ENCODE measurements around the gene EIF2AK2.

Gene EIF2AK2

DNA sequence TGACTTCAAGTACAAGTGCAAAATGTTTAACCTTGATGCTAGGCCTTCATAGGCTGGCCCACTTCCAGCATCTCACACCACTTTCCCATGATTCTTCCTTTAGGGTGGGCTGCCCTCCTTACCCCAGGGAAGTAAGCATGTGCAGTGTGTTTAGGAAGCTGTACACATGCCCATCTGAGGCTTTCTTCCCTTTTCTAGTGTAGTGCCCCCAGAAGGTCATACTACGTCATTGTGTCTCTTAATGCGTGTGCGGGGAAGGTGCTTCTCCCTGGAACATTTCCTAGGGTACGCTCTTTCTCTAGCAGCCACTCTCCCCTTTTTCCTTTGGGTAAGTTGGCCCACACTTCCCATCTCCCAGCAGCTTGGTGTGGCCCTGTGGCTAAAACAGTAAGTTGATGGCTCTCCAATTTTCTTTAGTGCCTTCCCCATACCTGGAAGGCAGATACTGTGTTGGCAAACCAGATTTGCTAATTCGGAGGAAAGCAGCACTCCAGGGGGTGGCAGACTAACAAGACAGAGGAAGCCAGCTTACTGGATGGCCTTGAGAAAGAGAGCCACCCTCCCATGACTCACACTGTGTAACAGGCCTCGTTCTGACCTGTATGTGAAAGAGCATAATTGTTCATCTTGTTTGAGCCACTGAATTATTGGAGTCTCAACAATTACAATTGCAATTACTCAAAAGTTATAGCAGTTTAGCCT is 32.8 kb upstream of the EIF2AK2 start:
- peak; percentile 95 for ATAC-seq
- TF ChIP-seq ZFP30 (CRISPR knock-in tag; IDR thresholded peaks at IDR 0.05) (no peak), ESRRG (CRISPR knock-in tag; IDR thresholded peaks at IDR 0.05) (no peak), ZFP3 (CRISPR knock-in tag; IDR thresholded peaks at IDR 0.05) (no peak), ZC3H10 (CRISPR knock-in tag; IDR thresholded peaks at IDR 0.05) (no peak), ZNF565 (CRISPR knock-in tag; conservative IDR thresholded peaks at IDR 0.05; ENCODE audit: low read depth) (no peak), OSR1 (CRISPR knock-in tag; IDR thresholded peaks at IDR 0.05) (no peak), PPARA (CRISPR knock-in tag; IDR thresholded peaks at IDR 0.05; ENCODE audit: borderline replicate concordance) (no peak), TOX (CRISPR knock-in tag; IDR thresholded peaks at IDR 0.05; ENCODE audit: borderline replicate concordance) (no peak), ZNF70 (CRISPR knock-in tag; IDR thresholded peaks at IDR 0.05) (no peak), ZNF8 (CRISPR knock-in tag; IDR thresholded peaks at IDR 0.05) (no peak), GLIS3 (CRISPR knock-in tag; IDR thresholded peaks at IDR 0.05) (no peak), BACH2 (CRISPR knock-in tag; IDR thresholded peaks at IDR 0.05; ENCODE audit: borderline replicate concordance) (no peak), RARB (CRISPR knock-in tag; IDR thresholded peaks at IDR 0.05) (no peak), ISL1 (CRISPR knock-in tag; IDR thresholded peaks at IDR 0.05) (no peak), CSDC2 (CRISPR knock-in tag; IDR thresholded peaks at IDR 0.05) (no peak)
- TF ChIP-seq, protein P1, sequence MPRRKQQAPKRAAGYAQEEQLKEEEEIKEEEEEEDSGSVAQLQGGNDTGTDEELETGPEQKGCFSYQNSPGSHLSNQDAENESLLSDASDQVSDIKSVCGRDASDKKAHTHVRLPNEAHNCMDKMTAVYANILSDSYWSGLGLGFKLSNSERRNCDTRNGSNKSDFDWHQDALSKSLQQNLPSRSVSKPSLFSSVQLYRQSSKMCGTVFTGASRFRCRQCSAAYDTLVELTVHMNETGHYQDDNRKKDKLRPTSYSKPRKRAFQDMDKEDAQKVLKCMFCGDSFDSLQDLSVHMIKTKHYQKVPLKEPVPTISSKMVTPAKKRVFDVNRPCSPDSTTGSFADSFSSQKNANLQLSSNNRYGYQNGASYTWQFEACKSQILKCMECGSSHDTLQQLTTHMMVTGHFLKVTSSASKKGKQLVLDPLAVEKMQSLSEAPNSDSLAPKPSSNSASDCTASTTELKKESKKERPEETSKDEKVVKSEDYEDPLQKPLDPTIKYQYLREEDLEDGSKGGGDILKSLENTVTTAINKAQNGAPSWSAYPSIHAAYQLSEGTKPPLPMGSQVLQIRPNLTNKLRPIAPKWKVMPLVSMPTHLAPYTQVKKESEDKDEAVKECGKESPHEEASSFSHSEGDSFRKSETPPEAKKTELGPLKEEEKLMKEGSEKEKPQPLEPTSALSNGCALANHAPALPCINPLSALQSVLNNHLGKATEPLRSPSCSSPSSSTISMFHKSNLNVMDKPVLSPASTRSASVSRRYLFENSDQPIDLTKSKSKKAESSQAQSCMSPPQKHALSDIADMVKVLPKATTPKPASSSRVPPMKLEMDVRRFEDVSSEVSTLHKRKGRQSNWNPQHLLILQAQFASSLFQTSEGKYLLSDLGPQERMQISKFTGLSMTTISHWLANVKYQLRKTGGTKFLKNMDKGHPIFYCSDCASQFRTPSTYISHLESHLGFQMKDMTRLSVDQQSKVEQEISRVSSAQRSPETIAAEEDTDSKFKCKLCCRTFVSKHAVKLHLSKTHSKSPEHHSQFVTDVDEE (CRISPR knock-in tag; IDR thresholded peaks at IDR 0.05): no peak
- TF ChIP-seq, protein P2, sequence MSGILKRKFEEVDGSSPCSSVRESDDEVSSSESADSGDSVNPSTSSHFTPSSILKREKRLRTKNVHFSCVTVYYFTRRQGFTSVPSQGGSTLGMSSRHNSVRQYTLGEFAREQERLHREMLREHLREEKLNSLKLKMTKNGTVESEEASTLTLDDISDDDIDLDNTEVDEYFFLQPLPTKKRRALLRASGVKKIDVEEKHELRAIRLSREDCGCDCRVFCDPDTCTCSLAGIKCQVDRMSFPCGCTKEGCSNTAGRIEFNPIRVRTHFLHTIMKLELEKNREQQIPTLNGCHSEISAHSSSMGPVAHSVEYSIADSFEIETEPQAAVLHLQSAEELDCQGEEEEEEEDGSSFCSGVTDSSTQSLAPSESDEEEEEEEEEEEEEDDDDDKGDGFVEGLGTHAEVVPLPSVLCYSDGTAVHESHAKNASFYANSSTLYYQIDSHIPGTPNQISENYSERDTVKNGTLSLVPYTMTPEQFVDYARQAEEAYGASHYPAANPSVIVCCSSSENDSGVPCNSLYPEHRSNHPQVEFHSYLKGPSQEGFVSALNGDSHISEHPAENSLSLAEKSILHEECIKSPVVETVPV (CRISPR knock-in tag; IDR thresholded peaks at IDR 0.05): no peak
- TF ChIP-seq, protein P3, sequence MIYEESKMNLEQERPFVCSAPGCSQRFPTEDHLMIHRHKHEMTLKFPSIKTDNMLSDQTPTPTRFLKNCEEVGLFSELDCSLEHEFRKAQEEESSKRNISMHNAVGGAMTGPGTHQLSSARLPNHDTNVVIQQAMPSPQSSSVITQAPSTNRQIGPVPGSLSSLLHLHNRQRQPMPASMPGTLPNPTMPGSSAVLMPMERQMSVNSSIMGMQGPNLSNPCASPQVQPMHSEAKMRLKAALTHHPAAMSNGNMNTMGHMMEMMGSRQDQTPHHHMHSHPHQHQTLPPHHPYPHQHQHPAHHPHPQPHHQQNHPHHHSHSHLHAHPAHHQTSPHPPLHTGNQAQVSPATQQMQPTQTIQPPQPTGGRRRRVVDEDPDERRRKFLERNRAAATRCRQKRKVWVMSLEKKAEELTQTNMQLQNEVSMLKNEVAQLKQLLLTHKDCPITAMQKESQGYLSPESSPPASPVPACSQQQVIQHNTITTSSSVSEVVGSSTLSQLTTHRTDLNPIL (CRISPR knock-in tag; IDR thresholded peaks at IDR 0.05; ENCODE audit: low read depth): no peak

DNA sequence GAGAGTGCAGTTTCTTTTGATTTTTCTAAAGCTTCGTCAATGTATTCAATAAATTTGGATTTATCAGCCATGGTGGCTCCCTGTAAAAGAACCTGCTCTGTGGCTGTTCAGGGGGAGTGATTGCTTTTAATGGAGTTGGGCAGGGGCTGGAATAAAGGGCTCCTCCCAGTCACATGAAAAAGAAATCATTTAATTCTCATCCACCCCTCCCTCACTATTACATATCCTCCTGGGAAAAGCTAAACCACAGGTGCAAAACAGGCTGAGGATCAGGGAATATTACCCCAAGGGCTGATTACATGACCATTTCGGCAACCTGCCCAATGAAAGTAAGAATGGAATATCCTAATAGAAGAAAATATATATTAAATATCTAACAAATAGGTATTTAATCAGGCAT is 31.8 kb upstream of the EIF2AK2 start, which contains the start of gene SULT6B1:
Gene SULT6B1, minus strand, starts transcription at position 101 of the 400 bp plus-strand sequence. Its CDS starts 30 bp downstream, at position 71.
- no peak for TF ChIP-seq ESRRG (CRISPR knock-in tag; IDR thresholded peaks at IDR 0.05)
- no peak for ATAC-seq

DNA sequence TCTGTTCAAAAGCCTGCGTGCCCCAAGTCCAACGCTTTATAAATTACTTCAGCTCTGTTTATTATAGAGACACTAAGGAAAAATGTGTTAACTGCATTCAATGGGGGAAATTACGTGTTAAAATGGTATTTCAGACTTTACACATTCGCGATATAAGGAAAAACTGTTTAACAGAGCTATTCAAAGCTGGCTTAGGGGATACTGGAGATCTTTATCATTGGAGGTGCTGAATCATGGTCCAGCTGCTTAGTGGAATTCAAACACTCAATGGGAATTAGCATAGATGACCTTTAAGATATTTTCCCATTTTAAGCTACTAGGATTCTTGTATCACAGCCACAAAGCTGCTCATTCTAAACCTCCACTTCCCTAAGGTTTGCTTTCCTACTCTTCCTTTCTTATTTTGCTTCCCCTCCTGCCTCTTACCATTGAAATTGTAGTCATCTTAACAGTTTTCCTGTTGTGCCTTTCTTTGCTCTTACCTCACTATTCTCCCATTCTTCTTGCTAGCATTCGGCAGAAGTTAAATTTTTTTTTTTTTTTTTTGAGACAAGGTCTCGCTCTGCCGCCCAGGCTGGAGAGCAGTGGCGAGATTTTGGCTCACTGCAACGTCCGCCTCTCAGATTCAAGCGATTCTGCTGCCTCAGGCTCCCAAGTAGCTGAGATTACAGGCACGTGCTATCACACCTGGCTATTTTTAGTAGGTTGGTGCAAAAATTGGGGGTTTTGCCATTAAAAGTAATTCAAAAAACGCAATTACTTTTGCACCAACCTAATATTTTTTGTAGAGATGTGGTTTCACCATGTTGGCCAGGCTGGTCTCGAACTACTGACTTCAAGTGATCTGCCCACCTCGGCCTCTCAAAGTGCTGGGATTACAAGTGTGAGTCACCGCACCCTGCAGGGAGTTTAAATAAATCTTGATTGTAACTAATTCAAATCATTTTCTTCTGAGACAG is 25.2 kb upstream of the EIF2AK2 start:
- TF ChIP-seq ZNF565 (CRISPR knock-in tag; conservative IDR thresholded peaks at IDR 0.05; ENCODE audit: low read depth) (no peak), PPARA (CRISPR knock-in tag; IDR thresholded peaks at IDR 0.05; ENCODE audit: borderline replicate concordance) (no peak), ARNTL (CRISPR knock-in tag; IDR thresholded peaks at IDR 0.05; ENCODE audit: borderline replicate concordance, low read depth) (no peak)
- TF ChIP-seq, protein P3 (CRISPR knock-in tag; IDR thresholded peaks at IDR 0.05; ENCODE audit: low read depth): no peak
- TF ChIP-seq, protein P2 (CRISPR knock-in tag; IDR thresholded peaks at IDR 0.05): no peak
- no peak for ATAC-seq
